Stimulated activated CD4-positive, alpha-beta T cell treated with anti-CD3 and anti-CD28 coated beads, TNF-alpha, amount 100 ng/mL, for 48 hours (primary cell): ENCODE results near the gene MAGI2.
"Not testable (repeated sequence)": the region's sequence is repeated elsewhere in the genome, so short reads cannot be mapped to it uniquely, and the experiment has no call there.

Experiments used
- DNase-seq, 3 donors: peaks; one replicate each; pipeline ENCODE4 v3.0.0-alpha.2; 2020; ENCODE audit warnings: low read depth in 3 of 3

Gene MAGI2

DNA sequence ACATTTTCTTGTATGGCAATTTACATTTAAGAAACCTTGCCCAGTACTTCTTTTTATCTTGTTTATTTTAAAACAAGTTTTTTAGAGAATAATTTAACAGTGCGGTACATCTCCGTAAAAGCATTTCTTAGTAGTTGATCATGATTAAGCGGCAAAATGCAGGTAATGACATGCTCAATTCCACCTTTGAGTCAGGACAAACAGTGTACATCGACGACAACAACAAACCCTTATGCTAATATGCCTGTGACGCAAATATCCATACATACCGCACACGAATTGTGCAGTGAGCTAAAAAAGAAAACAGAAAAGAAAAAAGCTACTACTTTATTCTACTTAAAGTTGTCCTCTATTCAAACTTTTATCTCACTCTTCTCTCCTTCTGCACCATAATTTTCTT is 1.9 kb downstream of the MAGI2 start:
- DNase-seq = no peak

DNA sequence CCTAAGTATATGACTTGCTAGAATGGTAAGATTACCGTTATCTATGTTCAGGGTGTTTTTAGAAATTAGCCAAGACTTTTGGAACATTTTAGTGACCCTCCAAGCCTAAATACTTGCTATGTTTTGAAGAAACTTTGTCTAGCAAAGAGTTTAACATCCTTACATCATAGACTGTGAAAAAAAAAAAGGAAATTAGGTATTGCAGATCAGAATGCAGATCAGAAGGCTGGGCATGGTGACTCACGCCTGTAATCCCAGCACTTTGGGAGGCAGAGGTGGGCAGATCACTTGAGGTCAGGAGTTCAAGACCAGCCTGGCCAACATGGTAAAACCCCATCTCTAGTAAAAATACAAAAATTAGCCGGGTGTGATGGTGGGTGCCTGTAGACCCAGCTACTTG is 10.7 kb downstream of the MAGI2 start:
- not testable (repeated sequence) for DNase-seq

DNA sequence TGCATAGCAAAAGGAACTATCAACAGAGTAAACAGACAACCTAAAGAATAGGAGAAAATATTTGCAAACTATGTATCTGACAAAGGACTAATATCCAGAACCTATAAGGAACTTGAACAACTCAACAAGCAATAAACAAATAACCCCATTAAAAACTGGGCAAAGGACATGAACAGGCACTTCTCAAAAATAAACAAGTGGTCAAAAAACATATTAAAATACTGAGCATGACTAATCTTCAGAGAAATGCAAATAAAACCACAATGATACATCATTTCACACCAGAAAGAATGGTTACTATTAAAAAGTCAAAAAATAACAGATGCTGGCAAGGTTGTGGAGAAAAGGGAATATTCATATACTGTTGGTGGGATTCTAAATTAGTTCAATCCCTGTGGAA is 17.1 kb downstream of the MAGI2 start:
- no peak for DNase-seq

DNA sequence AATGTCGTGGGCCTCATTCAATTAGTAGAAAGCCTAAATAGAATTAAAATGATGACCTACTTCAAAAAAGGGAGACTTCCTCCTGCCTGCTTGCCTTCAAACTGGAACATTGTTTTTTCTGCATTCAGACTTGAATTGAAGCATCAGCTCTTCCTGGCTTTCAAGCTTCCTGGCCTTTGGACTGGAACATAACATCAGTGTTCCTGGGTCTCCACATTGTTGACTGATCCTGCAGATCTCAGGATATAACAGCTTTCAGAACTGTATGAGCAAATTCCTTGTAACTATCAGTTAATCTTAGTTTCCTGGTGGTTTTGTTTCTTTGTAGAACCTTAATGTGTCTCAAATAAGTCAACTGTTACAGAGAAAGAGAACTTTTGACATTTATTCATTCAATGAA is 18.6 kb downstream of the MAGI2 start:
- no peak for DNase-seq

DNA sequence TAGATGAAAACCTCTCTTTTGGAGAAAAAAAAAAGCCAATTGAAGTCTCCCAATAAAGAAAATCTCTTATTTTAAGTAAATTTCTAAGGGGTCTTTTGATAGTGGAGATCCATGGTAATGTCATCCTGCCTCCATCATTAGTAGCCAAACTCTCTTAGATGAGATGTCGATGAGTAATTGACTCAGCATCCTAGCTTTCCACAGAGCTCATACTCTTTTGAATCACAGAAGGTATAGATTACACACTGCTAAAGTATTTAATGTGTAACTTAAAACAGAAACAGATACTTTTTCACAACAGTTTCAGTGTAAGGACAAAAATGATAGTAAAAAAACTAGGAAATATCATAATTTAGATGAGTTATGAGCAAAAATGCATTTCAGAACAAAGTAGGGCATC is 19.4 kb downstream of the MAGI2 start:
- no peak for DNase-seq

DNA sequence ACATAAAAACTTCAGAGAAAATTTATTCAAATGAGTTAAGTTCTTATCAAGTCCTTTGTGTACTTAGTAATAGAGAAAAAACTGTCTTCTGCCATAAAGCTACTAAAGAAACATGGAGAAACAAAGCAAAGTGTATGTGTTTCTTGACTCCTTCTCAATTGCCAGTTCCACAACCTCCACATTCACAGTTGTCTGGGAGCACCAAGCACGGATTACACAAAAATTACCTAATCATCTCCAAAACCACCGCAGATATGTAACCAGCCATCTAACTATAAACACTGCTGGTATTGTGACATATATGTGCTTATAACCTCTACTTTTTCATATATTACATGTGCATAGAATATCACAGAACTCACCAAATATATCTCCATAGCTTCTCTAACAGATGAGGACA is 23.1 kb downstream of the MAGI2 start:
- no peak for DNase-seq

DNA sequence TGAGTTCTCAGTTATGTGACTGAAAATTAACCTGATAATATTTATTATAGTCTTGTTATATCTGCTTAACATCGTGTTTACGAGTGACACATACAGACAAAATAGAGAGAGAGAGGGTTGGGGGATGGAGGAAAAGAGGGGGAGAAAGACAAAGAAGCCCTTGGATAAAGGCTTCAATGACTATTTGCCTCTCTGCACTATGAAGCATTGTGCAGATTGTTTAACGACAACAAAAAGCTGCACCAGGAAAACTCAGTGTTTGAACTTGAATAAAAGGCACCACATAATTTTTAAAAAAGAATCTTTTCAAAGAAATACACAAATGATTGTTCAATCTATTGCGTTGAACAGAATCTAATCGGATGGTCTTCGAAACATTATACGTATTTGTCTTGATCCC is 27.8 kb downstream of the MAGI2 start:
- DNase-seq = no peak

DNA sequence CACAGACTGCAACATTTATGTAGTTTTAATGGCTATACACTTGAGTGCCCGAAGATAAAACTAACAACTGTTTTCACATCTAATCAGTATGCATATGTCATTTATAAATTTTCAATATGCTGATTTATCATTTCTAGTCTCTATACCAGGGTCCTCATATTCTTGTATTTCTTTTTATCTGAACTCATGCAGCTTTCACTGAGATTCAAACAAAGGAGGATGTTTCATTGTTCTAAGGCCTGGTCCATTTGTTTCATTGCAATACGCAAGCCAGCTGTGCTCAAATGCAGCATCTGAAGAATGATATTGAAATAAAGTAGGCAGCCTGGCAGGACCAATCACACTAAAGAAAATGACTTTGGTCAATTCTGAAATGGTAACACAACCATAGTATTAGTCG is 31.7 kb downstream of the MAGI2 start:
- DNase-seq = no peak

DNA sequence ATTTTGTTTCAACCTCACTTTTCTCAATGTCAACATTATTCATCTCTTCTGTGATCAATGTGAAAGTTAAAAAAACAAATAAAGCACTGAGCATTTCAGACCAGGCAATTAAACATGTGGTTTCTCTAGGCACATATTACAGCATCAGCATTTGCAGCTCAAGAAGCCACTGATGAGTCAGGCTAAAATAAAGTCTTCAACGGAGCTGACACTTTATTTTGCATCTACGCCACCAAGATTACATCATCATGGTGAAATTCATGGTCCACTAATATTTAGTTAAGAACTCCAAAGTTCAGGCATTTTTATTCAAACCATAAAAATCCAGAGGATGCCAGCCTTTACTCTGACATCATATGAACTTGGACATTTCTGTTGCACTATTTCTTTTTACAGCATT is 33.0 kb downstream of the MAGI2 start:
- DNase-seq = no peak

DNA sequence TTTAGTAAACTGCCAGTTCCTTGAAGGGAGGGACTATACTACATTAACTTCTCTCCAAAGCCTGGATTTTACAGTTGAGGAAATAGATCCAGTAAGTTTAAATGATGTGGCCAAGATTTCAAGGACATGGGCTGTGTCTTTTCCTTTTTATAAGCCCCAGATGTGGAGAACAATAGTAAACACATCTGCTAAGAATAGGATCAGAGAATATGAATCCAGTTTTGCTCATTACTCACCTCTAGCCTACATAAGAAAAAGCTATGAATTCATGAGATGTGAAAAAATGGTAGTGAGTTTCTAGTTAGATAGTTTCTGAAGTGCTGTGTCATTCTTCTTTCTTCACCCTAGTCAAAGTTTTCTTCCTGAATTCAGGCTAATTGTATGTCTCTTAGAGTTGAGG is 38.6 kb downstream of the MAGI2 start:
- DNase-seq = no peak

DNA sequence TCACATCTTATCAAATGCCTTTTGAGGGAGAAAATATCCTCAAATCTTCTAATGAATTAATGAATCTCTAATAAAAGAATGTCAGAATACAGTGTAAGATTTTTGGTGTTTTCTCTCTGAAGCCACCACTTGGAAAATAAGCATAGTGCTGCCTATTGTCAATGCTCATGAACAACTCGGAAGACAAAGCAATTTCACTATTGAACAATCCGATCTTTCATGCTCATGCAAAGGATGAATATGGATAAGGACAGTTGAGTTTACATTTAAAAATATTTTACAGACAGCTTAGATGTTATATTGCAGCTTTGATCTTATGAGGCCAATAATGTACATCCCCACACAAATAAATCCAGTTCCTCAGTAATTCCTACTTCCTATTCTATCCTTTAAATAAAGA is 40.6 kb downstream of the MAGI2 start:
- DNase-seq = no peak

DNA sequence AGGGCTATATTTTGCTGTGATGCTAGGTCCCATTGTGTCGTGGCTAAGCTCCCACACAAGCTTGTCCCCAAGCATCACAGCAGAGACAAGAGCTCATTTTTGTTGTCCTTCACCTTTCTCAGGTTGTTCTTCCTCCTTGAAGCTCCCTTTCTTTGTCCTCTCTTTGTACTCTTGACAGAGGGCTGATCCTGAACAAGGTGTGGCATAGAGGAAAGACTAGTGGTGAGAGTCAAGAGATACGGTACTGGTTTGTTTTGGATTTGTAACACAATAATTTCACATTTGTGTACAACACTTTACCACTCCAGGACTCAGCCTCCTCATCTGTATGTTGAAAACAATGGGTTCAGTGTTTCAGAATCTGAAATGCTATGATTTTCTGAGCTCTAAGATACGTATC is 41.0 kb downstream of the MAGI2 start:
- no peak for DNase-seq

DNA sequence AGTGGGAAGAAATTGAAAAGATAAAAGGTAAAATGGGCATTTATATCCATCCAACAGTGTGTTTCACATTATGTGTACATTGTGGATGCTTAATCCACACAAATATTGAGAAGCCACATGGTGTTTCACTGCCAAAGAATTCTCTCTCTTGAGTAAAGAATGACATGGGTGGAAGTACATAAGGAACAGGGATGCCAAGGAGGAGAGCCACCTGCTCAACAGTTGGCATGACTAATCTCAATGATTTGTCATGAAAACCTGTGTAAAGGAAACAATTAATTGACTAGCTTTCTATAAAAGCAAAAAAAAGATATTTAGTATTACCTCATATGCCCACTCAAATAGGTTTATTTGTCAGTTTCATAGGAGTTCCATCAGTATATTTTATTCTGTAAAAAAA is 43.1 kb downstream of the MAGI2 start:
- DNase-seq = no peak

DNA sequence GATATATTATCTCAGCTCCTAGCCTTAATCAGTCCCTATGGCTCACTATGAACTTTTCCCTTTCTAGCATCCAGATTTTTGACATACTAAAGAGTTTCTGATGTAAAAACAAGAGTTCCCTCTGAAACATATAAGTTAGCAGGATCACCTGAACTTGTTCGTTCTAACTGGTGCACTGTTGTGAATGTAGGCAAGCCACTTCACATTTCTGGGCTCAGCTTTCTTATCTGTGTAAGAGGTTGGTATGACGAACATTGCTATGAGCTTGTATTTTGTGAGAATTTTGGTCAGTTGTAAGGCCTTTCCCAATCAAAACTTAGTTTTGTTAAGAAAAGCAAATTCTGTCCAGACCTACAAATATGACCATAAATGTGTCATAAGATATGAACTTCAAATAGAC is 46.1 kb downstream of the MAGI2 start:
- no peak for DNase-seq

DNA sequence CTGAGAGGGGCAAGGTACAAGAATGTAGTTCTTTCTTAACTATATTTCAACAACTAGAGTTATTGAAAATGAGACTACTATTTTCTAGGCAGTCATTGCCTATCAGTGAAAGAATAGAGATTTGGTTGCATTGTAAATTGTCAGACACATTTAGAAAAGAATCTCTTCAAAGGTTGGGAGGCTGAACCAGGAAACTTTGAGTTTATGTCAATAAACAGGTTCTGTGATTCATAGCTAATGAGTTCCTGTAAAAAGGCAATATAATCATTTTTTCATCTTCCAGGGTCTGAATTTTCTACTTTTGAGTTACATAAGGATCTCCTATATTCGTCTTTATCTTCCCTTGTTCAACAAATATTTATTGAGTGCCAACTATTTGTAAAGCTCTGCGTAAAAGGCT is 47.1 kb downstream of the MAGI2 start:
- DNase-seq = no peak

DNA sequence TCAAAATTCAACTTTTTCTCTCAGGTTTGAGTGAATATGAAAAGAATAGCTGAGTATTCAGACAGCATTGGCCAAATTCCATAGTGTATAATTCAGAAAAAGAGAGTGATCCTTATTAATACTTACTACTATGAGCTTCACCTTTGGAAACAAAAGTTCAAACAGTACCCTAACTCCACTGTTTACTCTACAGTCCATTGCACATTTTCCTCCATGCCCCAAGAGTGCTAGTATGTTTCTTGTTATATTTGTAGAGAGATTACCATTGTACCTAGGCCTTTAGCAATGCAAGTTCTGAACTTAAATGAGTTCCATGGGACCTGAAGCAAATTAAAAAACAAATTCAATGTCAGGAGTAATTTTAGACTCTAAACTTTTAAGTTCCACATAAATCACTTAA is 48.1 kb downstream of the MAGI2 start:
- no peak for DNase-seq

DNA sequence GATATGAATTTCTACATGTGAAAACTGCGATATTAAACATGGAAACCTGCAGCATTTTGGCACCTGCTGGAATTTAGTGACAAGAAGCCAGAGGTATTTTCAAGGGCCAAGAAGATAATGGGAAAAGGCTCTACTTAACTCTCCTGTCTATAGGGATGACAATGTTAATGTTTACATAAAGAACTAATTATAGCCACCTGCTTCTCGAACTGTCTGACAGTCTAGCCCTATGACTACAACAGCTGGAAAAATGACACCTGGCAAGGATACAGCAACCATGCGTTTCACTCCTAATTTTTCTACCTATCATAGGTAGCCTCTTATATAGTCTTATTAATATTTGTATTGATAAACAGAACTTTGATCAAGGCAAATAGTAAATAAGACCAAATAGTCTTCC is 49.6 kb downstream of the MAGI2 start:
- no peak for DNase-seq

DNA sequence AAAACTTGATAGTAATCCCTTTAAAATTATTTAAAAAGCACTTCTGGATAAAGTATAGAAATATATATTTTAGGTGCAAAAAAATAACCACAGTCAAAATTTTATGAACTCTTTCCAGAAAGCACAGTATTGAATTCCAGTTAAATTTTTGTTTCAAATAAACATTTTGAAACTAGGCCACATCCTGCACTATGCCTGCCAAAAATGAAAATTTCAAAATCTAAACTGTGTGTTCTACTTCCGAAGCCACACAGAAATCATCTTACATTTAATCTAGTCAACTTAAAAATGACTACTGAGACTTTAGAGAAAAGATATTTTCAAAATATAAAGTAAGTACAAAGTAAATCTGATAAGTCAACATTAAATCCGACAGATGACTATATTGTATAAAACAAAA is 50.0 kb downstream of the MAGI2 start:
- no peak for DNase-seq

DNA sequence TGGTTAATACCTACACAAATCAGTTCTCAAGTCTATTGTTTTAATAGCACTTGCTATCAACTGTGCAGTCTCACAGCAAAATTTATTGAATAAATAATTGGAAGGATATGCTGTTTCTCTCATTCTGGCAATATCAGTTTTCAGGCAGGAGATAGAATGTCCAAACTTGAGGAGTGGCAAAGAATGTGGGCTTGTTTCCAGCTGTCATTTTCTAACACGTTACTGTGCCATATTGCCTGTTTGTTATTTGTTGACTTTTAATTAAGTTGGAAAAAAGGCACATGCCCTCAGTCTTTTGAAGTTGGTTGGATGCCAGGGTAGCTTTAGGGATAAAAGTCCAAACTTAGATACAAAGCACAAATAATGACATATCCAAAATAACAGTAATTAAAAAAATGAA is 52.2 kb downstream of the MAGI2 start:
- no peak for DNase-seq

DNA sequence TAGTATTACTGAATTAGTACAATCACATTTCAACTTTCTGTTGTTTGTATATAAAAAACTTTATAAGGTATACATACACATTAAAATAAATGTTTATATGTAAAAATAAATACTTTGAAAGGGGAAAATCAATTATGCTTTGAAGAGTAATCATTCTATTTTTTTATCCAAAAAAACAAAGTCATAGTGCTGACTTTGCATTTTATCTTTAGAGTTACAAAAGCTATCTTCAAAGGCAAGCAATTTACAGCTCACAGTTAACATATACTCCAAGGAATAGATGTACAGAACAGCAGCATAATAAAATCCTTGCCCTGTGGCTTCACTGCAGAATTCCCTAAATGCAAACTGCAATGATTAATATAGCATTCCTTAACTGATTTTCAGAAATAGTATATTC is 53.2 kb downstream of the MAGI2 start:
- no peak for DNase-seq

DNA sequence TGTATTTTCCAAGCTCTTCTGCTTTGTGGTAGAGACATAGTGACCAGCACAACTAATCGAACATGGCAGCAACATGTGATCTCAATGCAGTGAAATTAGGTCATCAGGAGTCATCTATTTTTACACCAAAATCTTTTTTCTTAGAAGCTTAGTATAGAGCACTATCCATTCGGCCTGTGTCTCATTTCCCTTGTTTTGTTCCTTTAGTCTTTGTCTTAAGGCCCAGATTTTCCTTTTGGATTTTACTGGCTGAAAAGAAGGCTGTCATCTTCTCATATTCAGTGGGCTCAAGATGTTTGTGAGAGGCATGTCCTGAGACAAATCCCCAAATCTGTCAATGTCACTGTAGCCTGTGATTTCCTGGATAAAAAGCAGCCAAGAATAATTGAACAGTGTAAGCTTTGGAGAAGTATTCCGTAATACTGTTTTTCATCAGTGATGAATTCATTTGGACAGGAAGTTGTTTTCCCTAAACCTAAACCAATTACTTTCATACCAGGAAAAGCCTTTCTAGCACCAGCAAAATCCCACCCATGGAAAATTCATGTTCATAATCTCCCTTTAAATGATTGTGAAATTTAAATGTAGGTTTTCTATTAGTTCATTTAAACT is 55.2 kb downstream of the MAGI2 start:
- DNase-seq = no peak

DNA sequence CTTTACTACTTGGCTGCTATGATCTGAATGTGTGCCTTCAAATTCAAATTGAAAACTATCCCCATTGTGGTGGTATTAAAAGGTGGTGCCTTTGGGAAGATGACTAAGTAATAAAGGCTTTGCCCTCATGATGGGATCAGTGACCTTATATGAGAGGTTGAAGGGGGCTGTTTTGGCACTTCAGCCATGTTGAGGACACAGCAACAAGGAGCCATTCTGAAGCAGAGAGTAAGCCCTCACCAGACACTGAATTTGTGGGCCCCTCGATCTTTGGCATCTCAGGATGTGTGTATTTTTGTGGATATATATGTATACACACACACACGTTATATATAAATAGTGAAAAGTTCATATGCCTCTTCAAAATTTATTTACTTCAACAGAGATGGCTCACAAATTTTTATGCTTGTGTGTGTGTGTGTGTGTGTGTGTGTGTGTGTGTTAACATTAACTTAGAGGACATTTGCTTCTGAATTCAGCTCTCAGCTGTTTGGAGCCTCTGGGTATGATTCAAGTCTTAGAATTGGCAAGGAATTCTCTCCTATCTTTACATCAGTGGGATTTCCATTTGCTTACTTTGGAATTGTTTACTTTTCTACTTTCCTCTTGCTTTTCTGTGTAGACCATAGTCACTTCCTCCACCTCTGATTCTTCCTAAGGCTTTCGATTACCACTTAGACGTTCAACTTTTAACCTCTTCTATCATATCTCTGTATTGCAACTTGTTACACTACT is 66.6 kb downstream of the MAGI2 start:
- no peak for DNase-seq

DNA sequence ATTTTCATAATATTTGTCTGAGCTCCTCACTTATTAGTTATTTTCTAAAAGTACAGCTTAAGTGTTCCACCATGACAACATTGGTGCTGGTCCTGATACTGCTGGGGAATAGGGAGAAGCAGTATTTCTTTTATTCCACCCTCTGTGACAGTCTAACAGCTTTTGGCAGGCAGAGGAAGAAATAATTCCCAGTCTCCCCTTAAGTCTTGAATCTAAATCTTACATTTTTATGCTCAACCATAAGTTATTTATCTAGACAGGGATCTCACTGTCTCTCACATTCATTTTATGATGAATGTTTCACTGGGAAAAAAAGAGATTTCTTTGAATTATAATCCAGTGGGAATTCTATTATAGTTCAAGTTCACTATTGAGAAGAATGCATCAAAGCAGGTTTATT is 71.5 kb downstream of the MAGI2 start:
- no peak for DNase-seq

DNA sequence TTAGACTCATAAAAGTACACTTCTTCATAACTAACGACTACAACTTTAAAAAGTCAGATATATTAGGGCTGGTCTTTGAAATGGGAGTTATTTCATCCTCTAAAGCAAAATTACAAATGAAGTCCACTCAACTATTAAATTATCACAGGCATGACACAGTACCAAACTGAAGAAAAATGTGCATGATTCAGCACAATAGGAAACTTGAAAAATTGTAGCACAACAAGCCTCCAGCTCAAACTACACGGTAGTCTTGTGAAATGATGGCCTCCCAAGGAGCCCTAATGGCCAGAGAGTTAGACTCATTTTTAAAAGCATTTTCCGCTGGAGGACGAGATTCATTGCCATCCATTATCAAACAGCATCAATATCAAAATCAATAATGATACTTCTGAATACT is 76.4 kb downstream of the MAGI2 start:
- no peak for DNase-seq
